Measurements from ENCODE around the gene BCL2L11. TPM values are rescaled to one million over a fixed set of nuclear protein-coding genes. Genes with fewer than 3 reads are reported as not detected.

The BCL2L11 gene
- polyA plus RNA-seq, 1 experiment: 0.78 TPM

DNA sequence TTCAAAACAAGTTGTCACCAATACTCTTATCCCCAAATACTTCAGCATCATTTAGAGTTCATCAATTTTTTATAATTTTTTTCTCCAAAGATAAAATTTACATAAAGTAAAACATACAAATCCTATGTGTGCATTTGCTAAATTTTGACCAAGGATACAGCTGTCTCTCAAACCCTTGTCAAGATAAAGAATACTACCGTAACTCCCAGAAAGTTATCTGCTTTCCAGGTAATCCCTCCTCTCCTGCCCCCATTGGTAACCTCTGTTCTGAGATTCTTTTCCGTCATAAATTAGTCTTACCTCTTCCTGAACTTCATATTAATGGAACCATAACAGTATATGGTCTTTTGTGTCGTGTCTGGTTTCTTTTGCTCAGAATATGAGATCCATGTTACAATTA is 49.2 kb downstream of the BCL2L11 start:
- Histone ChIP-seq H3K4me3 (ENCODE audit: low read depth, low read length) (no peak overlapping the region), H3K27me3 (ENCODE audit: control insufficient read depth, insufficient read depth, low read length) (peaks cover 3% of the 10 kb centered on the region), H3K36me3 (ENCODE audit: control insufficient read depth, insufficient read depth, low read length) (peaks cover 1% of the 10 kb centered on the region; the same call in 1 of the 2 replicates)
- POLR2A ChIA-PET: no interaction called here
- CTCF ChIA-PET: no interaction called here
- DNase-seq (ENCODE audit: low read depth): no peak
- TF ChIP-seq, protein P1, sequence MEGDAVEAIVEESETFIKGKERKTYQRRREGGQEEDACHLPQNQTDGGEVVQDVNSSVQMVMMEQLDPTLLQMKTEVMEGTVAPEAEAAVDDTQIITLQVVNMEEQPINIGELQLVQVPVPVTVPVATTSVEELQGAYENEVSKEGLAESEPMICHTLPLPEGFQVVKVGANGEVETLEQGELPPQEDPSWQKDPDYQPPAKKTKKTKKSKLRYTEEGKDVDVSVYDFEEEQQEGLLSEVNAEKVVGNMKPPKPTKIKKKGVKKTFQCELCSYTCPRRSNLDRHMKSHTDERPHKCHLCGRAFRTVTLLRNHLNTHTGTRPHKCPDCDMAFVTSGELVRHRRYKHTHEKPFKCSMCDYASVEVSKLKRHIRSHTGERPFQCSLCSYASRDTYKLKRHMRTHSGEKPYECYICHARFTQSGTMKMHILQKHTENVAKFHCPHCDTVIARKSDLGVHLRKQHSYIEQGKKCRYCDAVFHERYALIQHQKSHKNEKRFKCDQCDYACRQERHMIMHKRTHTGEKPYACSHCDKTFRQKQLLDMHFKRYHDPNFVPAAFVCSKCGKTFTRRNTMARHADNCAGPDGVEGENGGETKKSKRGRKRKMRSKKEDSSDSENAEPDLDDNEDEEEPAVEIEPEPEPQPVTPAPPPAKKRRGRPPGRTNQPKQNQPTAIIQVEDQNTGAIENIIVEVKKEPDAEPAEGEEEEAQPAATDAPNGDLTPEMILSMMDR (IDR thresholded peaks at IDR 0.05; ENCODE audit: insufficient read depth, low read depth, low read length): no peak

DNA sequence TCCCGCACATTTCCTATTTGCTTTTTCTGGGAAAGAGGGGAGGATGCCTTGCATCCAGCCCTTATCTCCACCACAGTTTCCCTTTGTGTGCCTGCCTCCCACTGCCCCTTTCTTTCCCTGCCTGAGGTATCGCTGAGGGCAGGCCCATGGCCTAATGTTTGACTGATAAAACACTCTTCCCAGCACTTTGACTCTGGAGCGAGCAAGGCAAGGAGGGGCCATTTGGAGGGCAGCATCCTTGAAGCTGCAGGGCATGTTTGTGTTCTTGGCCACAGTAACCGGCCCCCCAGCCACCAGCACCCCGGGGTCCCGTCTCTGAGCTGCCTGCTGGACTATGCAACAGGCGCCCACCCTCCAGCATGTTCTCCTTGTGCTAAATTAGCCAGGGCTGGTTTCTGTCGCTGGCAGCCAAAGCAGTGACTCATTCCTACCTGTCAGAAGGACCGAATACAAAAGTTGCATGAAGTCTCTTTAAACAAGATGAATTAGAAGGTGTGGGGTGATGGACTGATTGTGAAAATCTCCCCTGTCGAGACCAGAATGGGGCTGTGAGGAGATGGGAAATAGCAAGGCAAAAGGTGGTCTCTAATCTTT is 50.7 kb downstream of the BCL2L11 start:
- DNase-seq (ENCODE audit: low read depth): no peak
- no peak overlapping the region for H3K4me3 ChIP-seq (ENCODE audit: low read depth, low read length)
- TF ChIP-seq, protein P1 (IDR thresholded peaks at IDR 0.05; ENCODE audit: insufficient read depth, low read depth, low read length): no peak
- H3K27me3 ChIP-seq (ENCODE audit: control insufficient read depth, insufficient read depth, low read length): peaks cover 3% of the 10 kb centered on the region
- POLR2A ChIA-PET: no interaction called here
- CTCF ChIA-PET: no interaction called here
- H3K36me3 ChIP-seq (ENCODE audit: control insufficient read depth, insufficient read depth, low read length): no peaks in the 10 kb centered on the region

DNA sequence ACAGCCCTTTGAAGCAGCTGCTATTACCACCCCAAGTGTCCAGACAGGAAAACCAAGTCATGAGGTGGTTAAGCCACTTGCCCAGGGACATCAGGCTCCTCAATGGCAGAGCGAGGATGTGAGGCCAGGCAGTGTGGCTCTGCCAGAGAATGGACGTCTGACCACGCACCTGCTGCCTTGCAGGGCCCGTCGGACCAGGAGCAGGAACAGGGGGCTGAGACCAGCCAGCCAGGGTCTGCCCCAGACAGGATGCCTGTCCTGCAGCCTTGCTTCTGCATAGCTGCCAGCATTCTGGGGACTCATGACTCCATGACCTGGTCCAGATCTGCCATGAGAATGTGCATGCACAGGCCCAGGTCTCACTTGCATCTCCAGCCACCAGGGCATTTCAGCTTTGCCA is 52.0 kb downstream of the BCL2L11 start:
- POLR2A ChIA-PET: no interaction called here

DNA sequence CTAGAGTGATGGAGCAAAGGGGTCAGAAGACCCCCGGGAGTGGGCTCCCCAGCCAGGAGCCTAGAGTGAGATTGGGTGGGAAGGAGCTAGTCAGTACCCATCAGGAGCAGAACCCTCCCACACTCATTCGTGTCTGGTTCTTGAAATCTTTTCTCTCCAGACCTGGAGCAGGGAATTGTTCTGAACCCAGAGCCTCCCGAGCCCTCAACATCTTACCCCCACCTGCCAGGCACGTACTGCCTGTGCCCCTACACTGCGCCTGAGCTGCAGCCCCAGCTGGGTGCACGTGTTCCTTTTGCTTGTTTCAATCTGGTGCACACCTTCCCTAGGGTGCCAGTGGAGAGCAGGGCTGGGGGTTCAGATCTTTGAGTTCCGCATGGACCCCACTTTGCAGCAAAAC is 52.6 kb downstream of the BCL2L11 start:
- H3K36me3 ChIP-seq (ENCODE audit: control insufficient read depth, insufficient read depth, low read length): no peaks in the 10 kb centered on the region
- H3K4me3 ChIP-seq (ENCODE audit: low read depth, low read length): no peak overlapping the region
- POLR2A ChIA-PET: no interaction called here
- TF ChIP-seq, protein P1 (IDR thresholded peaks at IDR 0.05; ENCODE audit: insufficient read depth, low read depth, low read length): no peak
- no peak for DNase-seq (ENCODE audit: low read depth)
- peaks cover 3% of the 10 kb centered on the region for H3K27me3 ChIP-seq (ENCODE audit: control insufficient read depth, insufficient read depth, low read length)
- CTCF ChIA-PET: no interaction called here

More for the DNA sequence above, 52.0 kb downstream of the BCL2L11 start:
- CTCF ChIA-PET: no interaction called here
- TF ChIP-seq, protein P1 (IDR thresholded peaks at IDR 0.05; ENCODE audit: insufficient read depth, low read depth, low read length): no peak
- H3K36me3 ChIP-seq (ENCODE audit: control insufficient read depth, insufficient read depth, low read length): no peaks in the 10 kb centered on the region
- peaks cover 3% of the 10 kb centered on the region for H3K27me3 ChIP-seq (ENCODE audit: control insufficient read depth, insufficient read depth, low read length)
- DNase-seq (ENCODE audit: low read depth): no peak
- H3K4me3 ChIP-seq (ENCODE audit: low read depth, low read length): no peak overlapping the region

- TF ChIP-seq, protein P1 (IDR thresholded peaks at IDR 0.05; ENCODE audit: insufficient read depth, low read depth, low read length): no peak
- no peaks in the 10 kb centered on the region for H3K36me3 ChIP-seq (ENCODE audit: control insufficient read depth, insufficient read depth, low read length)
- no peak overlapping the region for H3K4me3 ChIP-seq (ENCODE audit: low read depth, low read length)
- ChIA-PET POLR2A (no interaction called here), CTCF (no interaction called here)
- no peak for DNase-seq (ENCODE audit: low read depth)
- peaks cover 3% of the 10 kb centered on the region for H3K27me3 ChIP-seq (ENCODE audit: control insufficient read depth, insufficient read depth, low read length)
Measured at GRCh38 chr2:111173856-111174255, 53.1 kb downstream of the BCL2L11 start.
